Esophagus squamous epithelium (tissue), 4 donors: Measurements from ENCODE around the gene CARD11.

ENCODE experiments used
- CTCF ChIP-seq, 6 experiments: fragments of 450-650 bp in 4 of 6; fragments of 200-600 bp in 2 of 6; sonication (generic) in 2 of 6; IDR thresholded peaks; one replicate each; pipeline ENCODE4 v1.5.1; 2016 to 2019; ENCODE audit warnings: antibody characterized with exemption in 6 of 6, mild to moderate bottlenecking in 4 of 6, moderate library complexity in 4 of 6
- POLR2A ChIP-seq, 4 donors: fragments of 450-650 bp; IDR thresholded peaks; one replicate each; pipeline ENCODE4 v1.6.1; 2017; ENCODE audit warnings: antibody characterized with exemption in 4 of 4, mild to moderate bottlenecking in 4 of 4, moderate library complexity in 3 of 4

- TF ChIP-seq CTCF (IDR thresholded peaks at IDR 0.05) (no peak), POLR2A (IDR thresholded peaks at IDR 0.05) (no peak)
These were observed 183.7 kb downstream of the CARD11 start for GRCh38 chr7:2859952-2860351.
